ENCODE measurements around the gene SNCB. TPM values are rescaled to one million over a fixed set of nuclear protein-coding genes. Genes with fewer than 3 reads are reported as not detected.

The SNCB gene
- total and polyA plus RNA-seq, 2 of the 13 experiments (the other 11 are each of a cell fraction or from before 2014, with no cell fraction given) = not detected

GRCh38 chr5:176677209-176677939 lies 47.0 kb upstream of the SNCB start (continued):
- TF ChIP-seq SPEN (CRISPR knock-in tag; IDR thresholded peaks at IDR 0.05; ENCODE audit: low read depth) (no peak), SCMH1 (CRISPR knock-in tag; IDR thresholded peaks at IDR 0.05; ENCODE audit: borderline replicate concordance) (no peak), SP4 (CRISPR knock-in tag; IDR thresholded peaks at IDR 0.05) (no peak), ZBTB43 (CRISPR knock-in tag; conservative IDR thresholded peaks at IDR 0.05) (no peak), SUZ12 (IDR thresholded peaks at IDR 0.05; ENCODE audit: low read depth, low read length) (no peak), HBP1 (CRISPR knock-in tag; IDR thresholded peaks at IDR 0.05; ENCODE audit: low read depth) (no peak), ZNF607 (CRISPR knock-in tag; IDR thresholded peaks at IDR 0.05; ENCODE audit: borderline replicate concordance) (no peak), EED (CRISPR knock-in tag; IDR thresholded peaks at IDR 0.05) (no peak), HOXA3 (CRISPR knock-in tag; IDR thresholded peaks at IDR 0.05) (peak; percentile 34; the same call in 1 of the 2 replicates), CSRNP2 (CRISPR knock-in tag; conservative IDR thresholded peaks at IDR 0.05; ENCODE audit: low read depth) (no peak), ZNF713 (CRISPR knock-in tag; IDR thresholded peaks at IDR 0.05) (0 out of 2 replicates have a peak, but pooled peaks have one; percentile 54), XBP1 (CRISPR knock-in tag; IDR thresholded peaks at IDR 0.05) (no peak), ZNF33A (CRISPR knock-in tag; IDR thresholded peaks at IDR 0.05; ENCODE audit: borderline replicate concordance) (no peak), HCFC1 (IDR thresholded peaks at IDR 0.05; ENCODE audit: low read depth, low read length) (no peak), PHF21A (CRISPR knock-in tag; IDR thresholded peaks at IDR 0.05) (0 out of 2 replicates have a peak, but pooled peaks have one; percentile 19), ZBTB42 (CRISPR knock-in tag; IDR thresholded peaks at IDR 0.05) (no peak), SMAD1 (CRISPR knock-in tag; IDR thresholded peaks at IDR 0.05; ENCODE audit: borderline replicate concordance, low read depth) (0 out of 2 replicates have a peak, but pooled peaks have one; percentile 32), STAT5B (CRISPR knock-in tag; IDR thresholded peaks at IDR 0.05) (no peak), YY1 (IDR thresholded peaks at IDR 0.05; ENCODE audit: insufficient read depth, insufficient replicate concordance, low read depth, low read length) (no peak), ZNF431 (CRISPR knock-in tag; IDR thresholded peaks at IDR 0.05; ENCODE audit: borderline replicate concordance, low read depth) (no peak), SALL1 (CRISPR knock-in tag; IDR thresholded peaks at IDR 0.05) (peak; percentile 39; the same call in 1 of the 2 replicates), ZNF556 (CRISPR knock-in tag; IDR thresholded peaks at IDR 0.05; ENCODE audit: borderline replicate concordance) (no peak), ZSCAN20 (CRISPR knock-in tag; IDR thresholded peaks at IDR 0.05; ENCODE audit: borderline replicate concordance) (no peak), SP140L (CRISPR knock-in tag; IDR thresholded peaks at IDR 0.05; ENCODE audit: borderline replicate concordance) (no peak), KLF6 (CRISPR knock-in tag; IDR thresholded peaks at IDR 0.05) (no peak), ZNF441 (CRISPR knock-in tag; IDR thresholded peaks at IDR 0.05; ENCODE audit: borderline replicate concordance) (0 out of 2 replicates have a peak, but pooled peaks have one; percentile 27), PITX1 (CRISPR knock-in tag; IDR thresholded peaks at IDR 0.05) (peak; percentile 67), EEA1 (CRISPR knock-in tag; IDR thresholded peaks at IDR 0.05; ENCODE audit: borderline replicate concordance) (no peak)
